IPS-18c (cell line): ENCODE measurements around the gene WDR45B.

Experiments used
- H3K4me3 ChIP-seq: 2 replicates; pipeline ENCODE4 v1.7.0; 2013; ENCODE audit warnings: low read depth, mild to moderate bottlenecking, low read length, moderate library complexity; ENCODE audit not compliant: insufficient read depth
- H3K9me3 ChIP-seq: one replicate; pipeline ENCODE4 v1.6.1; 2013; ENCODE audit warnings: mild to moderate bottlenecking, low read length, moderate library complexity; ENCODE audit not compliant: control insufficient read depth, insufficient read depth

Gene WDR45B

GRCh38 chr17:82681547-82681946, 33.3 kb upstream of the WDR45B start:
- H3K9me3 ChIP-seq, result no peaks in the 10 kb centered on the region
- H3K4me3 ChIP-seq, result no peak overlapping the region

GRCh38 chr17:82679586-82680465, 31.6 kb upstream of the WDR45B start:
- Histone ChIP-seq H3K4me3 (no peak overlapping the region), H3K9me3 (no peaks in the 10 kb centered on the region)

GRCh38 chr17:82678265-82678891, 30.1 kb upstream of the WDR45B start:
- H3K9me3 ChIP-seq, result no peaks in the 10 kb centered on the region
- no peak overlapping the region for H3K4me3 ChIP-seq

GRCh38 chr17:82677353-82677925, 29.2 kb upstream of the WDR45B start:
- no peak overlapping the region for H3K4me3 ChIP-seq
- H3K9me3 ChIP-seq, result no peaks in the 10 kb centered on the region

GRCh38 chr17:82675476-82676245, 27.4 kb upstream of the WDR45B start:
- Histone ChIP-seq H3K4me3 (no peak overlapping the region), H3K9me3 (no peaks in the 10 kb centered on the region)

- H3K4me3 ChIP-seq, result no peak overlapping the region
Observed at GRCh38 chr17:82674656-82675475, 26.6 kb upstream of the WDR45B start.

GRCh38 chr17:82670661-82671450, 22.6 kb upstream of the WDR45B start:
- H3K9me3 ChIP-seq, result no peaks in the 10 kb centered on the region
- H3K4me3 ChIP-seq, result no peak overlapping the region

More at GRCh38 chr17:82674656-82675475, 26.6 kb upstream of the WDR45B start:
- H3K9me3 ChIP-seq, result no peaks in the 10 kb centered on the region

GRCh38 chr17:82668631-82669099, 20.4 kb upstream of the WDR45B start:
- H3K4me3 ChIP-seq, result no peak overlapping the region; the same call in 1 of the 2 replicates
- H3K9me3 ChIP-seq, result no peaks in the 10 kb centered on the region

- Histone ChIP-seq H3K9me3 (no peaks in the 10 kb centered on the region), H3K4me3 (no peak overlapping the region)
Observed at GRCh38 chr17:82668024-82668630, 19.9 kb upstream of the WDR45B start.

- no peak overlapping the region for H3K4me3 ChIP-seq
- H3K9me3 ChIP-seq, result no peaks in the 10 kb centered on the region
Observed at GRCh38 chr17:82667668-82668000, 19.4 kb upstream of the WDR45B start.

GRCh38 chr17:82666931-82667667, 18.9 kb upstream of the WDR45B start:
- no peak overlapping the region for H3K4me3 ChIP-seq
- no peaks in the 10 kb centered on the region for H3K9me3 ChIP-seq

GRCh38 chr17:82665891-82666290, 17.6 kb upstream of the WDR45B start:
- H3K4me3 ChIP-seq, result no peak overlapping the region
- no peaks in the 10 kb centered on the region for H3K9me3 ChIP-seq

GRCh38 chr17:82665217-82665616, 17.0 kb upstream of the WDR45B start:
- Histone ChIP-seq H3K4me3 (no peak overlapping the region), H3K9me3 (no peaks in the 10 kb centered on the region)

- no peak overlapping the region; the same call in 1 of the 2 replicates for H3K4me3 ChIP-seq
Observed at GRCh38 chr17:82664701-82665182, 16.5 kb upstream of the WDR45B start.

GRCh38 chr17:82664276-82664575, 16.0 kb upstream of the WDR45B start:
- Histone ChIP-seq H3K4me3 (no peak overlapping the region), H3K9me3 (no peaks in the 10 kb centered on the region)

More at GRCh38 chr17:82664701-82665182, 16.5 kb upstream of the WDR45B start:
- no peaks in the 10 kb centered on the region for H3K9me3 ChIP-seq
